Tibial nerve (tissue), 4 donors: ENCODE data around the gene SLA2. TPM values are rescaled to one million over a fixed set of nuclear protein-coding genes. Genes with fewer than 3 reads are reported as not detected.
"Not testable (repeated sequence)": the region's sequence is repeated elsewhere in the genome, so short reads cannot be mapped to it uniquely, and the experiment has no call there.

Experiments used
- DNase-seq, 2 donors: peaks; one replicate each; pipeline ENCODE4 v3.0.0-alpha.2; 2019; ENCODE audit warnings: low spot score in 2 of 2
- H3K27ac ChIP-seq, 4 donors: fragments of 200-600 bp; sonication (generic) in 3 of 4; one replicate each; pipeline ENCODE4 v1.5.1; 2017 to 2019; ENCODE audit warnings: mild to moderate bottlenecking in 1 of 4
- H3K27me3 ChIP-seq, 2 donors: fragments of 200-600 bp; sonication (generic) in 1 of 2; one replicate each; pipeline versions ENCODE4 v1.5.1 to v1.6.0; 2017 to 2019
- H3K36me3 ChIP-seq, 3 donors: fragments of 200-600 bp; sonication (generic); one replicate each; pipeline ENCODE4 v1.5.1; 2018 to 2019
- H3K4me1 ChIP-seq, 4 donors: fragments of 200-600 bp; sonication (generic) in 3 of 4; one replicate each; pipeline ENCODE4 v1.5.1; 2017 to 2019
- H3K4me3 ChIP-seq, 4 donors: fragments of 200-600 bp; sonication (generic) in 3 of 4; one replicate each; pipeline ENCODE4 v1.5.1; 2017 to 2019; ENCODE audit warnings: mild to moderate bottlenecking in 1 of 4, moderate library complexity in 1 of 4
- H3K9me3 ChIP-seq, 4 donors: fragments of 200-600 bp; sonication (generic) in 3 of 4; one replicate each; pipeline ENCODE4 v1.5.1; 2017 to 2019
- EP300 ChIP-seq, 2 donors: sonication (generic); formaldehyde crosslinking; IDR thresholded peaks; one replicate each; pipeline ENCODE4 v1.6.1; 2017; ENCODE audit warnings: antibody characterized with exemption in 2 of 2, mild to moderate bottlenecking in 1 of 2
- POLR2A ChIP-seq, 2 donors: fragments of 450-650 bp; IDR thresholded peaks; one replicate each; pipeline ENCODE4 v1.6.1; 2017; ENCODE audit warnings: antibody characterized with exemption in 2 of 2, mild to moderate bottlenecking in 2 of 2, moderate library complexity in 2 of 2
- WGBS, 2 donors: methylation state at CpG; one replicate each; pipeline ENCODE4 v1.1.5; 2018; 5-methylcytosine and 5-hydroxymethylcytosine counted together
- total RNA-seq, 4 donors: library from RNA; depleted of rRNA; stranded (reverse); fragments of >200 nt; gene quantifications; one replicate each; pipeline ENCODE4 v1.1.0, GENCODE V29; 2016
- TF ChIP-seq, protein P1 (sequence below), 5 experiments: fragments of 200-600 bp in 3 of 5; fragments of 450-650 bp in 2 of 5; sonication (generic) in 3 of 5; IDR thresholded peaks; one replicate each; pipeline ENCODE4 v1.5.1; 2016 to 2019; ENCODE audit warnings: antibody characterized with exemption in 5 of 5, mild to moderate bottlenecking in 3 of 5, moderate library complexity in 2 of 5

Gene SLA2
- total RNA-seq = under 1 TPM in 3 of 4 donors, not detected in 1; 0.20 to 0.30 (median 0.21) TPM

DNA sequence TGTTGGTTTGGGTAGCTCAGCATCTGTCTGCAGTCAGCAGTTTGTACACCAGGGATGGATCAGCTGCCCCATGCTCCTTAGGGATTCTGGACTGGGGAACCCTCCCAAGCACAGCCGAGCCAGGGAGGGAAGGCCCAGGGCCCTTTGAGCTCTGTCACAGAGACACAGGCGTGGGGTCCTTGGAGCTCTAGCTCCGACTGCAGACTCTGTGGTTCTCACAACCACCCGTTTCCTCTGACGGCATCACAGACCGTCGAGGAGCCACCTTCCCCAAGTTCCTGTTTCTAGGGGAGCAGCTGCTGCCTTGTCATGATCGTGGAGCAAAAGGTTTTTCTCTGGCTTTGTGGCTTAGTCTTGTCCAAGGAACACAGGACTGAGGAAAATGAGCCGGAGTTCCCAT, at the start of gene SLA2:
SLA2 (minus strand) TSS at position 199 of the 400 bp plus-strand sequence. CDS start 4,861 bp downstream, outside the sequence.
- TF ChIP-seq, protein P1, sequence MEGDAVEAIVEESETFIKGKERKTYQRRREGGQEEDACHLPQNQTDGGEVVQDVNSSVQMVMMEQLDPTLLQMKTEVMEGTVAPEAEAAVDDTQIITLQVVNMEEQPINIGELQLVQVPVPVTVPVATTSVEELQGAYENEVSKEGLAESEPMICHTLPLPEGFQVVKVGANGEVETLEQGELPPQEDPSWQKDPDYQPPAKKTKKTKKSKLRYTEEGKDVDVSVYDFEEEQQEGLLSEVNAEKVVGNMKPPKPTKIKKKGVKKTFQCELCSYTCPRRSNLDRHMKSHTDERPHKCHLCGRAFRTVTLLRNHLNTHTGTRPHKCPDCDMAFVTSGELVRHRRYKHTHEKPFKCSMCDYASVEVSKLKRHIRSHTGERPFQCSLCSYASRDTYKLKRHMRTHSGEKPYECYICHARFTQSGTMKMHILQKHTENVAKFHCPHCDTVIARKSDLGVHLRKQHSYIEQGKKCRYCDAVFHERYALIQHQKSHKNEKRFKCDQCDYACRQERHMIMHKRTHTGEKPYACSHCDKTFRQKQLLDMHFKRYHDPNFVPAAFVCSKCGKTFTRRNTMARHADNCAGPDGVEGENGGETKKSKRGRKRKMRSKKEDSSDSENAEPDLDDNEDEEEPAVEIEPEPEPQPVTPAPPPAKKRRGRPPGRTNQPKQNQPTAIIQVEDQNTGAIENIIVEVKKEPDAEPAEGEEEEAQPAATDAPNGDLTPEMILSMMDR (IDR thresholded peaks at IDR 0.05) = no peak
- no peak for TF ChIP-seq POLR2A (IDR thresholded peaks at IDR 0.05)
- 45 to 53% methylated on average over 9 of the region's 9 CpGs for WGBS, 2 donors
- H3K36me3 ChIP-seq = peaks cover 0 to 1% (median 0%) of the 10 kb centered on the region in 3 donors

GRCh38 chr20:36695467-36695866, 49.5 kb upstream of the SLA2 start:
- H3K4me1 ChIP-seq, H3K36me3 ChIP-seq, H3K9me3 ChIP-seq, H3K27me3 ChIP-seq, DNase-seq, H3K27ac ChIP-seq, H3K4me3 ChIP-seq: not testable (repeated sequence)
- 85 to 91% methylated on average over 8 of the region's 8 CpGs for WGBS, 2 donors

More for the DNA sequence above, at the start of gene SLA2:
- H3K27ac ChIP-seq = peak within 1 kb of the TSS in 1 of 4 donors; percentile 68
- no peaks in the 10 kb centered on the region for H3K27me3 ChIP-seq
- peak within 1 kb of the TSS in 1 of 4 donors; percentile 21 for H3K4me3 ChIP-seq
- H3K4me1 ChIP-seq = peaks cover 0 to 4% (median 0%) of the 10 kb centered on the region in 4 donors
- DNase-seq = no peak
- no peaks in the 10 kb centered on the region for H3K9me3 ChIP-seq

- WGBS, 2 donors = 89 to 90% methylated on average over 7 of the region's 7 CpGs
- no peaks in the 10 kb centered on the region for H3K9me3 ChIP-seq
- no peak for DNase-seq
- H3K4me3 ChIP-seq = no peak overlapping the region
- H3K36me3 ChIP-seq = peaks cover 0 to 54% (median 0%) of the 10 kb centered on the region in 3 donors
- H3K4me1 ChIP-seq = no peaks in the 10 kb centered on the region
- H3K27me3 ChIP-seq = no peaks in the 10 kb centered on the region
- no peak overlapping the region for H3K27ac ChIP-seq
- TF ChIP-seq POLR2A (IDR thresholded peaks at IDR 0.05) (no peak), EP300 (IDR thresholded peaks at IDR 0.05) (no peak)
- TF ChIP-seq, protein P1 (IDR thresholded peaks at IDR 0.05) = no peak
Observed at GRCh38 chr20:36688630-36689029, 42.6 kb upstream of the SLA2 start.

DNA sequence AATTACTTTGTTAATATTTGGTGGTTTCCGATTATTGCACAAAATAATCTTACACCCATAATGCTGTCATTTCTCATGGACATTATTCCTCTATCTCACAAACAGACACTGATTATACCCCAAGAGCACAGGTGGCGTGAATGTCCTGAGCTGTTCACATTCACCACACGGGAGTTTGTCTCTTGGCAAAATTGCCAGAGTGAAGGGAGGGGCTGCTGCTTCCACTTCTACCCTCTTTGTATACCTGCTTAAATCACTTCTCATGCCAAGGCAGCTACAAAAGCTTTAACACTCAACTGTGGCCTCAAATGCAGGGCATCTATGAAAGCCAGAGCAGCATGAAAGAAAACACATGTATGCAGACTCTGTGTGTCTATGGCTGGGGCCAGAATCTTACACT, 41.9 kb upstream of the SLA2 start:
- H3K36me3 ChIP-seq = peaks cover 0 to 62% (median 0%) of the 10 kb centered on the region in 3 donors
- no peak overlapping the region for H3K4me3 ChIP-seq
- DNase-seq = no peak
- no peaks in the 10 kb centered on the region for H3K4me1 ChIP-seq
- no peaks in the 10 kb centered on the region for H3K27me3 ChIP-seq
- H3K27ac ChIP-seq = no peak overlapping the region
- H3K9me3 ChIP-seq = no peaks in the 10 kb centered on the region
- WGBS, 2 donors = 82 to 88% methylated on average over 3 of the region's 3 CpGs
- TF ChIP-seq POLR2A (IDR thresholded peaks at IDR 0.05) = no peak
- TF ChIP-seq, protein P1 (IDR thresholded peaks at IDR 0.05) = no peak
- TF ChIP-seq EP300 (IDR thresholded peaks at IDR 0.05) = no peak

DNA sequence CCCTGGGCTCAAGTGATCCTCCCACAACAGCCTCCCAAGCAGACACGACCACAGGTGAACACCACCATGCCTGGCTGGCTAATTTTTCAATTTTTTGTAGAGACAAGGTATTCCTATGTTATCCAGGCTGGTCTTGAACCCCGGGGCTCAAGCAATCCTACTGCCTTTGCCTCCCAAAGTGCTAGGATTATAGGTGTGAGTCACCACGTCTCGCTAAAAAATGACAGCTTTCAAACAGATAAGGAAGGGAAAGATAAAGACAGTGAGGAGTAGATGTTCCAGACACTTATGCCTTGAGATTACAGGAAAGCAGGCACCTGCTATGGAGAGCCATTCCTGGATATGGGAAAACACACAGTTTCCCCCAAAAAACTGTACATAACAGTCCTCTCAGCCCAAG, 40.9 kb upstream of the SLA2 start:
- 90 to 95% methylated on average over 4 of the region's 4 CpGs for WGBS, 2 donors
- no peak overlapping the region for H3K27ac ChIP-seq
- no peak overlapping the region for H3K4me3 ChIP-seq
- H3K36me3 ChIP-seq = peaks cover 0 to 69% (median 0%) of the 10 kb centered on the region in 3 donors
- no peak for DNase-seq
- no peaks in the 10 kb centered on the region for H3K9me3 ChIP-seq
- no peak for TF ChIP-seq EP300 (IDR thresholded peaks at IDR 0.05)
- TF ChIP-seq POLR2A (IDR thresholded peaks at IDR 0.05) = no peak
- TF ChIP-seq, protein P1 (IDR thresholded peaks at IDR 0.05) = no peak
- H3K27me3 ChIP-seq = no peaks in the 10 kb centered on the region
- H3K4me1 ChIP-seq = no peaks in the 10 kb centered on the region

GRCh38 chr20:36686504-36686903, 40.5 kb upstream of the SLA2 start:
- H3K27me3 ChIP-seq = no peaks in the 10 kb centered on the region
- DNase-seq = no peak
- 81 to 82% methylated on average over 2 of the region's 2 CpGs for WGBS, 2 donors
- no peak overlapping the region for H3K4me3 ChIP-seq
- TF ChIP-seq, protein P1 (IDR thresholded peaks at IDR 0.05) = no peak
- TF ChIP-seq EP300 (IDR thresholded peaks at IDR 0.05) = no peak
- TF ChIP-seq POLR2A (IDR thresholded peaks at IDR 0.05) = no peak
- H3K27ac ChIP-seq = no peak overlapping the region
- H3K36me3 ChIP-seq = peaks cover 0 to 74% (median 0%) of the 10 kb centered on the region in 3 donors
- H3K9me3 ChIP-seq = no peaks in the 10 kb centered on the region
- no peaks in the 10 kb centered on the region for H3K4me1 ChIP-seq
